KMS-11 (cell line): ENCODE measurements around the gene GCAT.

ENCODE experiments used
- H2AFZ ChIP-seq: fragments of 200-600 bp; sonication (generic); 2 replicates; pipeline ENCODE4 v1.6.1; 2016; ENCODE audit warnings: antibody characterized with exemption, mixed run types, low read depth
- H3K27ac ChIP-seq: fragments of 200-600 bp; sonication (generic); 2 replicates; pipeline ENCODE4 v1.6.1; 2016; ENCODE audit warnings: mild to moderate bottlenecking, mixed run types
- H3K27me3 ChIP-seq: fragments of 200-600 bp; sonication (generic); 2 replicates; pipeline ENCODE4 v1.6.1; 2017; ENCODE audit warnings: mild to moderate bottlenecking, low read depth, mixed run types, moderate library complexity; ENCODE audit not compliant: insufficient read depth
- H3K36me3 ChIP-seq: fragments of 200-600 bp; sonication (generic); 2 replicates; pipeline ENCODE4 v1.6.1; 2017; ENCODE audit warnings: mild to moderate bottlenecking, mixed run types; ENCODE audit not compliant: insufficient read depth
- H3K4me1 ChIP-seq: fragments of 200-600 bp; sonication (generic); 2 replicates; pipeline ENCODE4 v1.6.1; 2016; ENCODE audit warnings: mild to moderate bottlenecking, low read depth, mixed run types; ENCODE audit not compliant: poor library complexity, severe bottlenecking
- H3K4me2 ChIP-seq: fragments of 200-600 bp; sonication (generic); 2 replicates; pipeline ENCODE4 v1.7.0; 2016; ENCODE audit warnings: mild to moderate bottlenecking, mixed run types
- H3K4me3 ChIP-seq: fragments of 200-600 bp; sonication (generic); IDR thresholded peaks from 2 replicates; pipeline ENCODE4 v1.6.1; 2017; ENCODE audit warnings: low read depth, low read length, mixed read lengths; ENCODE audit not compliant: insufficient read depth
- H3K79me2 ChIP-seq: fragments of 200-600 bp; sonication (generic); 2 replicates; pipeline ENCODE4 v1.6.1; 2016; ENCODE audit warnings: low read depth, mixed run types; ENCODE audit not compliant: insufficient read depth
- H3K9ac ChIP-seq: fragments of 200-600 bp; sonication (generic); 2 replicates; pipeline ENCODE4 v1.6.1; 2016; ENCODE audit warnings: mild to moderate bottlenecking, mixed run types
- H4K20me1 ChIP-seq: fragments of 200-600 bp; sonication (generic); 2 replicates; pipeline ENCODE4 v1.6.1; 2016; ENCODE audit warnings: mild to moderate bottlenecking, mixed run types; ENCODE audit not compliant: insufficient read depth
- TF ChIP-seq, protein P1 (sequence below): fragments of 200-600 bp; sonication (generic); conservative IDR thresholded peaks from 2 replicates; pipeline ENCODE4 v1.6.1; 2017; ENCODE audit warnings: low read depth, mild to moderate bottlenecking, antibody characterized with exemption, low read length, moderate library complexity, mixed read lengths

The GCAT gene

DNA sequence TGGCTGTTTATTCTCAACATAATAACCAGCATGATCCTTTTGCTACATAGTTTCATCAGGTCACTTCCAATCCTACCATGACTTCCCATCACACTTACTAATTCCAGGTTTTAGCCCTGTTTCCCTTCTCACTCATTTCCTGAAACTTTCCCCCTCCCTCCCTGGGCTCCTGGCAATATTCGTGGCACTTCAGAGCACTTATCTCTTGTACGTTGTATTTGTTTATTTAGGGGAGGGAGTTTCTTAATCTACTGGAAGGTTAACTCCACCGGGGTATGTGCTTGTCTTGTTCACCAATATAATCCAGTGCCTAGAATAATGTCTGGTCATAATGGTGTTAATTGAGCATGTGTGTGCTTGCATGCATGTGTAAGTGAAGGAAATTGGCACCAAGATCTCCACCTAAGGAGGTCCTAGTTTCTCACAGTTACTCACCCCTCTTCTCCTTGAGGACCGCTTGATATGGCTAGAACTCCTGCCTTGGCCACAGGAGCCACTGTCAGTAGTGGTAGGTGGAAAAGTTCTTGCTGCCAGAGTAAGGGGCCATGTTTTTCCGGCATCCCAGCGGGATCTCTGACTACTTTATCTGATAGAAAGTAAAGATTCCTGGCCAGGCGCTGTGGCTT, 53.2 kb downstream of the GCAT start:
- H3K4me3 ChIP-seq, result no peak overlapping the region
- no peaks in the 10 kb centered on the region for H4K20me1 ChIP-seq
- H3K79me2 ChIP-seq, result peaks cover 4% of the 10 kb centered on the region; the same call in 1 of the 2 replicates
- H3K4me1 ChIP-seq, result peaks cover 4% of the 10 kb centered on the region
- no peak overlapping the region for H3K27ac ChIP-seq
- TF ChIP-seq, protein P1, sequence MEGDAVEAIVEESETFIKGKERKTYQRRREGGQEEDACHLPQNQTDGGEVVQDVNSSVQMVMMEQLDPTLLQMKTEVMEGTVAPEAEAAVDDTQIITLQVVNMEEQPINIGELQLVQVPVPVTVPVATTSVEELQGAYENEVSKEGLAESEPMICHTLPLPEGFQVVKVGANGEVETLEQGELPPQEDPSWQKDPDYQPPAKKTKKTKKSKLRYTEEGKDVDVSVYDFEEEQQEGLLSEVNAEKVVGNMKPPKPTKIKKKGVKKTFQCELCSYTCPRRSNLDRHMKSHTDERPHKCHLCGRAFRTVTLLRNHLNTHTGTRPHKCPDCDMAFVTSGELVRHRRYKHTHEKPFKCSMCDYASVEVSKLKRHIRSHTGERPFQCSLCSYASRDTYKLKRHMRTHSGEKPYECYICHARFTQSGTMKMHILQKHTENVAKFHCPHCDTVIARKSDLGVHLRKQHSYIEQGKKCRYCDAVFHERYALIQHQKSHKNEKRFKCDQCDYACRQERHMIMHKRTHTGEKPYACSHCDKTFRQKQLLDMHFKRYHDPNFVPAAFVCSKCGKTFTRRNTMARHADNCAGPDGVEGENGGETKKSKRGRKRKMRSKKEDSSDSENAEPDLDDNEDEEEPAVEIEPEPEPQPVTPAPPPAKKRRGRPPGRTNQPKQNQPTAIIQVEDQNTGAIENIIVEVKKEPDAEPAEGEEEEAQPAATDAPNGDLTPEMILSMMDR, result no peak
- H3K27me3 ChIP-seq, result no peaks in the 10 kb centered on the region
- no peak overlapping the region for H3K9ac ChIP-seq
- H2AFZ ChIP-seq, result no peak overlapping the region
- H3K36me3 ChIP-seq, result peaks cover 20% of the 10 kb centered on the region
- no peak overlapping the region for H3K4me2 ChIP-seq

GRCh38 chr22:37862570-37863325, 55.0 kb downstream of the GCAT start:
- Histone ChIP-seq H2AFZ (no peak overlapping the region), H3K36me3 (peaks cover 17% of the 10 kb centered on the region), H3K27me3 (no peaks in the 10 kb centered on the region), H3K79me2 (peaks cover 7% of the 10 kb centered on the region; the same call in 1 of the 2 replicates), H4K20me1 (no peaks in the 10 kb centered on the region), H3K4me3 (no peak overlapping the region), H3K27ac (no peak overlapping the region), H3K9ac (no peak overlapping the region), H3K4me2 (no peak overlapping the region), H3K4me1 (peaks cover 4% of the 10 kb centered on the region)
- TF ChIP-seq, protein P1, result no peak

GRCh38 chr22:37865510-37865909, 57.8 kb downstream of the GCAT start:
- peaks cover 10% of the 10 kb centered on the region for H3K36me3 ChIP-seq
- TF ChIP-seq, protein P1, result no peak
- H3K4me3 ChIP-seq, result no peak overlapping the region
- H2AFZ ChIP-seq, result no peak overlapping the region
- peaks cover 7% of the 10 kb centered on the region; the same call in 1 of the 2 replicates for H3K79me2 ChIP-seq
- H3K9ac ChIP-seq, result no peak overlapping the region
- H3K27ac ChIP-seq, result no peak overlapping the region
- no peak overlapping the region for H3K4me2 ChIP-seq
- no peaks in the 10 kb centered on the region for H4K20me1 ChIP-seq
- peaks cover 4% of the 10 kb centered on the region for H3K4me1 ChIP-seq
- no peaks in the 10 kb centered on the region for H3K27me3 ChIP-seq
